HG03159 (cell line): ENCODE results near the gene CAMKV.
A peak's percentile ranks its signal among the peaks of the same experiment; 100 is the strongest.
"Not testable (repeated sequence)": the region's sequence is repeated elsewhere in the genome, so short reads cannot be mapped to it uniquely, and the experiment has no call there.

Experiments
- ATAC-seq: cut with Tn5 transposase; IDR thresholded peaks from one replicate; pipeline ENCODE4 v1.9.1; 2021; ENCODE audit warnings: mild to moderate bottlenecking, moderate library complexity; ENCODE audit not compliant: unreplicated experiment

CAMKV gene, protein sequence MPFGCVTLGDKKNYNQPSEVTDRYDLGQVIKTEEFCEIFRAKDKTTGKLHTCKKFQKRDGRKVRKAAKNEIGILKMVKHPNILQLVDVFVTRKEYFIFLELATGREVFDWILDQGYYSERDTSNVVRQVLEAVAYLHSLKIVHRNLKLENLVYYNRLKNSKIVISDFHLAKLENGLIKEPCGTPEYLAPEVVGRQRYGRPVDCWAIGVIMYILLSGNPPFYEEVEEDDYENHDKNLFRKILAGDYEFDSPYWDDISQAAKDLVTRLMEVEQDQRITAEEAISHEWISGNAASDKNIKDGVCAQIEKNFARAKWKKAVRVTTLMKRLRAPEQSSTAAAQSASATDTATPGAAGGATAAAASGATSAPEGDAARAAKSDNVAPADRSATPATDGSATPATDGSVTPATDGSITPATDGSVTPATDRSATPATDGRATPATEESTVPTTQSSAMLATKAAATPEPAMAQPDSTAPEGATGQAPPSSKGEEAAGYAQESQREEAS

DNA sequence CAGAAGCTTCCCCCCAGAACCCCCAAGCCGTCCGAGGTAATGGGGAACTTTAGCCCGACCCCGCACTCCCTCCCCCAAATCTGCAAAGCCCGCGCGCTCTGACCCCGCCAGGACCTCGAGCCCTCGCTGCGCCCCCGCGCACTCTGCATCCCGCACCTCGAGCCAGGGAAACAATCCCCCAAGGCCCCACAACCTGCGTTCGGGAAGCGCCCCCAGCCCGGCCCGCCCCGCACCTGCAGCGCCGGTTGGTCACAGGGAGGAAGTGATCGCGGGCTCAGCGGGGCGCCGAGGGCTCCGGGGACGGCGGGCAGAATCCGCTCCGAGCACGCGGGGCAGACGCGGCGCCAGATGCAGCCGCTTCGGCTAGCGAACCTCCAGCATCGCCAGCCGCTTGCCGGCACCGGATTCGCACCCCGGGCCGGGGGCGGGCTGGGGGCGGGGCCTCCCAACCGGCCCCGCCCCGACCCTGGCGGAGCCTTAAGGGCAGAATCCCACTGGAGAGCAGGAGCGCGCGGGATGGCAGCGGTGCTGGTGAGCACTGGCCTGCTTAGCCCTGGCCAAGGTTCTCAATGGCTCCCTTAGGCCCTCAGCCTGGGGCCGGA lies at the start of gene CAMKV:
Gene CAMKV, minus strand, starts transcription at position 382 of the 602 bp plus-strand sequence. CDS start 7,518 bp downstream, outside the sequence.
- no peak for ATAC-seq

DNA sequence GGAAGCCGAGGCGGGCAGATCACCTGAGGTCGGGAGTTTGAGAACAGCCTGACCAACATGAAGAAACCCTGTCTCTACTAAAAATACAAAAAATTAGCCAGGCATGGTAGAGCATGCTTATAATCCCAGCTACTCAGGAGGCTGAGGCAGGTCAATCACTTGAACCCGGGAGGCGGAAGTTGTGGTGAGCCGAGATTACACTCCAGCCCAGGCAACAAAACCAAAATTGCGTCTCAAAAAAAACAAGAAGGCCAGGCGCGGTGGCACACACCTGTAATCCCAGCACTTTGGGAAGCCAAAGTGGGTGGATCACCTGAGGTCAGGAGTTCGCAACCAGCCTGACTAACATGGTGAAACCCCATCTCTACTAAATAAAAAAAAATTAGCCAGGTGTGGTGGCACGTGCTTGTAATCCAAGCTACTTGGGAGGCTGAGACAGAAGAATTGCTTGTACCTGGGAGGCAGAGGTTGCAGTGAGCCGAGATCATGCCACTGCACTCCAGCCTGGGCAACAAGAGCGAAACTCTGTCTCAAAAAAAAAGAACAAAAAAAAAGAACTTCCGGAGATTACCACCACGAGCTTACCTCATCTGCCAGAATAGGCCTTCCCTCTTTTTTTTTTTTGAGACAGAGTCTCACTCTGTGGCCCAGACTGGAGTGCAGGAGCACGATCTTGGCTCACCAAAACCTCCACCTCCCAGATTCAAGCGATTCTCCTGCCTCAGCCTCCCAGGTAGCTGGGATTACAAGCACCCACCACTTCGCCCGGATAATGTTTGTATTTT lies 48.3 kb upstream of the CAMKV start:
- not testable (repeated sequence) for ATAC-seq

DNA sequence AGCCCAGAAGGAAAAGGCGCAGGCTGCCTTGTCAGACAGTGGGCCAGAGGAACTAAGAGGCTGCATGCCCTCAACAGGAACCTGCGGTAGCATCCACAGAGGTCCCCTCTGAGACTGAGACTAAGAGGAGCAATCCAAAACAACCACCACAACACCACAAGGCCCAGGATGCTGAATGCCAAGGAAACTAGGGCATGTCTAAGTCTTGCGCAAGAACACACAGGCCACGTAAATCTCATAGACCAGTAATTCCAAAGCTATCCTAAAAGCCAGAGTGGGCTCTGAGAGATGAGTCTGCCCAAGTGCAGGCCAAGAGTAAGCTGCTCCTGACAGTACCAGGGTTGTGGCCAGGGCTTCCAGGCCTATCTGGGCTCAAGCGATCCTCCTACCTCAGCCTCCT lies 47.0 kb upstream of the CAMKV start:
- no peak for ATAC-seq

DNA sequence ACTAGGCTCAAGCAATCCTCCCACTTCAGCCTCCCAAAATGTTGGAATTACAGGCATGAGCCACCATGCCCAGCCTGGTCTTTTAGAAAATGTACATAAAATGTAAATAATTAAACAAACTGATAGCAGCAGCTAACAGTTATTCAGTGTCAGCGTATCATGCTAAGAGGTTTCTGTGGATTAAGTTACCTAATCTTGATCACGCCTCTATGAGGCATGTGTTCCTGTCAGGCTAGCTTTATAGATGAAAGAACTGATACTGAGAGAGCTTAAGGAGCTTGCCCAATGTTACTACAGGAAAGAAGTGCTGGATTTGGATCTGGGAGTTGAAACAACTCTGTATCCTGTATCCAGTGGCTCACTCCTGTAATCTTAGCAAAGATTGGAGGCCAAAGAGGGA lies 45.2 kb upstream of the CAMKV start:
- no peak for ATAC-seq

DNA sequence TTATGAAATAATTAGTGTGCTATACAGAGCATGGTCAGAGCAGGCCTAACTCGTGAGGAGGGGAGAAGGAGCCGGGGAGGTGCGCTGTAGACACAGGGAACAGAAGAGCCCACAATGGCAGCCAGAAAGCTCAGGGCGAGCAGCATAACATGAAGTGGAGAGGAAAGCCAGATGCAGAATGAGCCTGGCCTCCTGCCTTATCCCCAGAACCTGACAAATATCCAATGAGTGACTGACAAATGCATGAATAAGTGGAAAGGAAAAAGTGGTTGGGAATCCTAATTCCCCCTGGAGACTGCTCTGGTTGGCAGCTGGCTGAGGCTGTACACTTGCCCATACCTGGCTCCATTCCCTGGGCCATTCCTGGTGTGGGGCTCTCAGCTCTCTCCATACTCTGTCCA lies 43.2 kb upstream of the CAMKV start:
- no peak for ATAC-seq

DNA sequence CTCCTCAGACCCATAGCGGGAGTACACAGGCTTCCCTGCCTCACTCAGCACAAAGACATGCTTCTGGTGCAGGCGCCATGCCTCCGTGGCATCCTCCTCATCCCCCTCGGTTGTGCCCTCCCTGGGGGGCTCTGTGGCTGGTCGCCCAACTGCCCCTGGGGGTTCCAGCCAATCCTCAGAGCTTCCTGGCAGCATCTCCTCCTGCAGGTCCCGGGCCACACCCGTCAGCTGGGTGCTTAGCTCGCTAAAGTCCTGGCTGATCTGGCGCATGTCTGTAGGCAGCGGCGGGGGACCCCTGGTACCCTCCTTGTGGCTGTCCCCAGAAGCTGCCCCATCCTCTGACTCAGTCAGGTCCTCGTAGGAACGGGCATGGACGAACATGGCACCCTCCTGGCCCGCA lies 41.9 kb upstream of the CAMKV start:
- ATAC-seq = no peak

DNA sequence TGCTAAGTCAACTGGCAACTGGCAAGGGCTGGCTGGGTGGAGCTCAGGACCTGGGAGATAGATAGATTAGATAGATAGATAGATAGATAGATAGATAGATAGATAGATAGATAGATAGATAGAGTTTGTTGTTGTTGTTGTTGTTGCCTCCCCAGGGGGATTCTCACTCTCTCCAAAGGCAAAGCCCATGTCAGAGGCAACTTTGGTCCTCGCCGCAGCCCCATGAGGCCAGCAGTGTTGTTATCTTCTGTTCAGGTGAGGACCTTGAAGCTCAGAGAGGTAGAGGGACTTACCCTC lies 41.4 kb upstream of the CAMKV start:
- no peak for ATAC-seq

DNA sequence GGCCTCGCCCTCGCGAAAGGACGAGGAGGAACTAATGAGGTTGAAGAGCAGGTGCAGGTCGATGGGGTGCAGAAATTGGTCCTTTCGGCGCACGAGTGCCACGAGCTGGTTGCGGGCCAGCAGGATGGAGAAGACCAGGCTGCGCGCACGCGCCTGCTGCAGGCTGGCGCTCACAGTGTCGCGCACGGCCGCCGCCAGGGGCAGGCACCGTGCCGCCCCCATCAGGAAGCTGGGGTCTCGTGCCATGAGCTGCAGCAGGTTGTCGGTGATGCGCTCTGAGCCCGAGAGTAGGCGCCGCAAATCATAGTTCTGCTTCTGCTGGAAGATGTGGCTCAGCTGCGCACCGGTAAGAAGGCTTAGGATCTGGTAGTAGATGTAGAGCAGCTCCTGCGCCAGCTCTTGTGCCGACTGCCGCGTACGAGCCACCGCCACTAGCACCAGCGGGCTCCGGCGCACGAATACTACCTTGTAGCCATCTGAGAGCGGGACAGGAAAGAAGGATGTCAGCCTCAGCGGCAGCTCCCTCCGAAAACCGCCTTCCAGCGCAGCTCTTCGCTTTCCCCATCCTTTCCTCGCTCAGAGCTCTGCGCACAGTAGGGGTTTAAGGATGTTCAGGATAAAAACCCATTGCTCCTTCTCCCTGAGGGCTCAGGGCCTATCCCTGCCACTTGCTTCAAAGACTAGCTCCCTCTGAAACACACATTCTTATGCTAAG lies 40.9 kb upstream of the CAMKV start:
- ATAC-seq = no peak

DNA sequence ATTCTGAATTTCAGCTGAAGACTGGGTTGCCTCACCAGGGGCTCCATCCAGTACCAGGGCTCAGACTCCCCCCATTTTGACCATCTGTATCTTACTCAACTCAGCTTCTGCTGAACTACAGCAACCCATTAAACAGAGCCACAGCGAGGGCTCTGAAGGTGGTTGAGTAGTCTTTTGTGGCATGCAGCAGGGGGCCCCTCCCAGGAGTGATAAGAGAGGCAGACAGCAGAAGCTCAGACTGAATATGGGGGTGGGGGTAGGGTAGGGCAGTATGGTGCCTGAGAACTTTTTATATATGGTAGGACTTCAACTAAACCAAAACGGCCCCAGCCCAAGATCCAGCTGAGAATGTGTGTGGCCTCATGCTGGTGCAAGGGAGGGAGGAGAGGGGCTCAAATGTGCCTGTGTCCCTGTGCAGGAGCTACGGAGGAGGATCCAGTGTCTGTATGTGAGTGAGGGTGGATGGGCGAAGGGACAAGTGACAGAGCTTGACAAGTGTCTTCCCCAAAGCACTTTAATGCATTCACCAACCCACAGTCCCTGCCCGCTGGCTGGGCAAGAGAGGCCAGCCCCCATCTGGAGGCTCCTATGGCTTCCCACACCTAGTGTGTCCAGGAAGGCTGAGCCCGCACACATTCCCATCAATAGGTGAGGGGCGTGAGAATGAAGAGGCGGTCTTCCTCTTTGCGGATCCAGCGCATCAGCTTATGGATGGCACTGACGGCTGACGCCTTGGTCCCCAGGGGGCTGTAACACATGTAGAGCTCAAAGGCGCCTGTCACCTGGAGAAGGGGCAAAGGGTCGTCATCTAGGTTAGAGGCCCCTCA lies 38.9 kb upstream of the CAMKV start:
- ATAC-seq = no peak

DNA sequence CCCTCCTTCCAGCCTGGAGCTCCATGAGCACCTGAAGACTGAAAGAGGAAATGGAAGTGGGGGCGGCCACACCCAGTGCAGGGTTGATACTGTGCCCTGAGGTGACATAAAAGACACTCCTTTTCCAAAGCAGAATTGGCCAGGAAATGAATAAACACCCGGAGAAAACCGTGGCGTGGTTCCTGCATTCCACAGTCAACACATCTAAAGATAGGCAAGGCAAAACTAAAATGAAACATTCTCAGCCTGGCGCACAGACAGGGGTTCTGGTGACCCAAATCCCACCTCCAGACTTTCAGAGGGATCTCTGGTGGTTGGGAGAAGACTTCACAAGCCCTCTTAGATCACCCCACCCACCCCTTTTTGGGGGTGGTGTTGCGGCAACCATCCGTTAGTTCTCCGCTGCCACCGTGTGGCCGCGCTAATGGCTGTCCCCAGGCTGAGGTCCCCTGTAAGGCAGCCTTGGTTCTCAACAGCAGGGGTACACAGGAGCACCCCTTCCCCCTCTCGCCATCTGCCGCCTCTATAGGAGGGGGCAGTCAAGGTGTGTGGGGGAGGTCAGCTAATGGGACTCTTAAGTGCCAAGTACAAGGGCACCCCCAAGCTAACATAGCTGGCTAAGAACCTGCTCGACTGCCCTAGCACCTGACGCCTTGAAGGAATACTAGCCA lies 36.5 kb upstream of the CAMKV start:
- no peak for ATAC-seq

DNA sequence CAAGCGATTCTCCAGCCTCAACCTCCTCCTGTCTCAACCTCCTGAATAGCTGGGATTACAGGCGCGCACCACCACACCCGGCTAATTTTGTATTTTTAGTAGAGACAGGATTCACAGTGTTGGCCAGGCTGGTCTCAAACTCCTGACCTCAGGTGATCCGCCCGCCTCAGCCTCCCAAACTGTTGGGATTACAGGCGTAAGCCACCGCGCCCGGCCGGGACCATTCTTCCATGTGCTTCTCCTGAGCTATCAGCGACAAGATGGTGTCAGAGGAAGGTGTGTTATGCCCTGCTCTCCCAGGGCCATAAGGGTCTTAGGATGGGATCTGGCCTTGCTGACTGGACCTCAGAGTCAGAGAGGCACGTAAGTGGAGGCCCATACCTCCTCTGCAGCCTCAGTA lies 34.7 kb upstream of the CAMKV start:
- not testable (repeated sequence) for ATAC-seq

DNA sequence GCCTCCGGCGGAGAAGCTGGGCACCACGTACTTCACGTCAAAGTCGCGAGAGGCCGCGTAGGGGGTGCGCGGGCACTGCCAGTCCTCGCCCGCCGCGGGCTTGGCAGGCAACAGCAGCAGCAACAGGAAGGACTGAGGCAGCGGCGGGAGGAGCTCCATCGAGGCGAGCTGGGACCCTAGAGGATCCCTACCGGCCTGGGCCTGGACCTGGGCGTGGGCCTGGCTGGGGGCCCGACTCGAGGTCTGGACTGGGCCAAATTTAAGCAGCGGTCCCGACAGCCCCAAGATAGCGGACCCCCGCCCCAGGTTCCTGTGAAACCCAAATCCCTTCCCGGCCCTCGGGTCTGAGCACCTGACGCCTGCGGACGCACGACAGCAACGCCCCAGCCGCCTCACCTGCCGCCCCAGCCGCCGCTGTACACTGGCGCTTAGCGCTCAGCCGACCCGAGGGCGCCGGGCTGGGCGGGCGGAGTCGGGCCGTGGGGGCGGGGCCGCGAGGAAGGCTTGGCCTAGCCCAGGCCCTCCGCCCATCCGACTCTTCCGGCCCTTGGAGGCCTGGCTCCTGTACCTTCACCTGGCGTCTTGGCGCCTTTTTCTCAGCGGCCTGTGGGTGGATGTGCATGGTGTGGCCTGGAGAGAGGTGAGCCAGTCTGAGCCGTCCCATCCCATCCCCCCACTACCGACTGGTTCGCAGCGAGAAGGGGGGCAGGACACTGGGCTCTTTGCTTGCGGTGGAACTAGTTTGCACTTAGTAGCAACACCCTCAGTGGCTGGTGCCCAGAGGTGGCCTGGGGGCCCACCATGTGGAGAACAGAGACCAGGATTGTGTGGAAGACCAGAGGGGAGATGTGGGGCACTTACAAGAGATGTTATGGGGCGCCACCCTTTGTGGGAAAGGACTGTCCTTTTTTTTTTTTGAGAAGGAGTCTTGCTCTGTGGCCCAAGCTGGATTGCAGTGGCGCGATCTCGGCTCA lies 34.0 kb upstream of the CAMKV start, which contains the start of gene MST1R:
Gene MST1R, minus strand, starts transcription at position 423 of the 974 bp plus-strand sequence. Its CDS starts 264 bp downstream, at position 159.
- peak; percentile 74 for ATAC-seq

DNA sequence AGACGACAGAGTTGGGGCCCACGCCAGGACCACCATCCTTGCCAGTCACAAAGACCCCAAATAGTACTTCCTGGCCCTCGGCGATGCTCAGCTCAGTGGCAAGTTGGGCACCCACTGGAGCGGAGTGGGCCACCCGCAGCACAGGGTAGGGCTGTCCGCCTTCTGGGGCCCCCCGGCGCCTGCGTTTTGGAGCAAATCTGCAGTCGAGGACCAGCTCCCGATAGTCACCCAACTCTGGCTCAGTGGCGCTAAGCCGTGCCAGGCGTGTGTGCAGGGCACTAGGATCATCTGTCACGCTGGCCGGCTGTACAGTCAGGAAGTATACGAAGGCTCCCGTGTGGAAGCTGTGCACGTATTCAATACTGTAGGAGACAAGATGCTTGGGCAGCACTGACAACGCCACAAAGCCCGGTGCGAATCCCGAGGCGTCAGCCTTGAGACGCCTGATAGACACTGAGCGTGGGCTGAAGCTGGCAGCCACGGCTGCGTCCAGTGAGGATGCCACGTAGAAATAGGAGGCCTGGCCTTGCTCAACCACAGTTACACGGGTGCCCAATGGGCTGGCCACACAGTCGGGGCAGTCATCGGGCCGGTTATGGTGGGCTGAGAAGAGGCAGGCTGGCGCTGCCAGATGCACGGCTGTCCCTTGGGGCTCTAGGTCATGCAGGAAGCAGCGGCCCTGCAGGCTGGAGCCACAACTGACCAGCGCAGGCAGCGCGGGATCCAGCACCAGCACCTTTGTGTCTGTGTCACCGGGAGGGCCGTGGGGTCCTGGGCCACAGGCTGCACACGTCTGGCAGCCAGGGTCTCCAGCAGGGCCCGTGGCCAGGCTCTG lies 33.0 kb upstream of the CAMKV start:
- ATAC-seq = no peak

DNA sequence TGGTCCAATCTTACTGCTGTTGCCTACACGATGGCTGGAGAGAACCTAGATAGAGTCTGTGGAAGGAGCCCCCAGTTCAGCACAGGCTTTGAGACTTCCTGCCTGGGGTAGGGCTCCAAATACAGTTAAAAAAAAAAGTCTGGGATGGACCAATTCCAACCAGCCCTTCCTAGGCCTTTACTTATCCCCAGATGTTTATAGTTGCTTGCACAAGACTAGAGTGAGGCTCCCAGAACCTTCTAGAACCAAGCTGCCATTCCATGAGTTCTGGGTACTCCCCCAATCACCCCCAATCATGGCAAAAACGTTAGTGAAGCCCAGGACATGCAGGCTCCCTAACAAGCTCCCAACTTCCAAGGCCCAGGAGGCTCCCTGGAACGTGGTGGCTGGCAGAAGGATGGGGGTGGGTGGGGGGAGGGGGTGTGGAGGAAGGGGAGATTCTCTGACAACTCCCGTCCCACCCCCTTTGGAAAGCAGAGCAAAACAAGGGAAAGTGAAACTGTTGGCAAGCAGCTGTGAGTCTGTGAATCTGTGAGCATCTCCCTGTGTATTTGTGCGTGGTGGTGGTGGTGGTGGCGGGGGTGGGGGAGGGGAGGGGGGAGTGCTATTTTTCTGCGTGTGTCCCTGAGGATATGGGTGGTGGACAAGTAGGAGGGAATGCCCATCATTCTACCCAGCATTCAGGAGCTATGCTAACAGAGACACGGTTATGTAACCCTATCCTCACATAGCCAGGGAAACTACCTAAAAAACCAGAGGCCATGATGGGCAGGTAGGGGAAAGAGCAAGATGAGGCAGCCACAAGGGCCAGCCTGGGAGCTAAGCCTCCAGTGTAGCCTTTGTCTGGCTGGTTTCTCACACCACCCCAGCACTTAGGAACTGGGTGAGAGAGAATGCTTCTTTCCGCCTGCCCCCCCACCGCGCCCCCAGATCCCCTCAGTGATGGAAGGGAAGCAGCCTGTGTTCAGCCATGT lies 31.9 kb upstream of the CAMKV start:
- no peak for ATAC-seq

DNA sequence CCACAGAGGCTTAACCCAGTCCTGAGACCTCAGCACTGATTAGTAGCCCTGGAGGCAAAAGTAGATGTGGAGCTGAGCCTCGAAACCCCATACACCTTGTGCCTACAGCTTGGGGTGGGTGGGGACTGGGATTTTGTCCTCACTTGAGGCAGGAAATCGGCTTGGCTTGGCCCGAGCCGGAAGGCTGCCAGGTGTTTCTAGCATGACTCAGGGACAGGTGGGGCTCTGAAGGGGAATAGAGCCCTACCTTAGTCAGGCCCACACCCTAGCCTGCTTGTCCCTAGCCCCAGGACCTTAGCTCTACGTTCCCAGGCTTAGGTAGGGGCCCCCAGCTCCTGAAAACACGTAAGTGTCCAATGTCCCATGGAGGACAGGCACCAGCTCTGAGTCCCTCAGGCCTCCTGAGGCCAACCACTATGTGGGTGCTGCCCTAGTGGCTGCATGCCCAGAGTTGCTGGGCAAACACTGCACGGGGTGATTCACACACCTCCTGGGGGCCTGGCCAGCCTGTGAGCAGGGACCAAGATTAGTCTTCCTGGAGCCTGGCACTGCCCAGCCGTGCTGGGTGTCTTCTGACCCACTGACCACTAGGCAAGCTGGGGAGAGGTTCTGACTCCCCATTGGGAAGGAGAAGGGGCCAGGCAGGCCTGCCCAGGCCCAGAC lies 30.9 kb upstream of the CAMKV start:
- no peak for ATAC-seq

DNA sequence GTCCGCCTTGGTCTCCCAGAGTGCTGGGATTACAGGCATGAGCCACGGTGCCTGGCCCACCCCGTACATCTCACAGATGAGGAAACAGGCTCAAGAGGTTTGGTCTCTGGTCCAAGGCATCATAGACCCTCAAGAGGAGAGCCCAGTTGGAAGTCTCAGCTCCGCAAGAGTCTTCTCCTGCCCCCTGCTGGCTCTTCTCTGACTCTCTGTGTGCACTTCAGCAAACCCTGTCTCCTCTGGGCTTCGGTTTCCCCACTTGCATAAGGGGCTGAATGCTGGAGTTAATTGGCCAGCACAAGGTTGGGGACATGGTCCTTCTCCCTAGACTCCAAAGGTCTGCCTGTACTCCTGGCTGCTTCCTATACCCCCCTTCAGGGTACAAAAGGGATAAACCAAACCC lies 30.1 kb upstream of the CAMKV start:
- ATAC-seq = no peak
